HG02759 (cell line): ENCODE measurements around the gene TMEM239.
A peak's percentile ranks its signal among the peaks of the same experiment; 100 is the strongest.
"Not testable (repeated sequence)": the region's sequence is repeated elsewhere in the genome, so short reads cannot be mapped to it uniquely, and the experiment has no call there.

Experiments used
- ATAC-seq: cut with Tn5 transposase; IDR thresholded peaks from one replicate; pipeline ENCODE4 v1.9.1; 2021; ENCODE audit warnings: mild to moderate bottlenecking, moderate library complexity; ENCODE audit not compliant: unreplicated experiment

TMEM239 gene

GRCh38 chr20:2799271-2799670 lies 16.9 kb upstream of the TMEM239 start:
- ATAC-seq = no peak

GRCh38 chr20:2799688-2800520 lies 16.3 kb upstream of the TMEM239 start:
- peak; percentile 27 for ATAC-seq

GRCh38 chr20:2800521-2801285 lies 15.5 kb upstream of the TMEM239 start, which contains the start of gene CPXM1:
Gene CPXM1 (minus strand): TSS chr20:2800627. CDS start chr20:2800572, 55 bp downstream.
- ATAC-seq = peak; percentile 58

- peak; percentile 10 for ATAC-seq
Measured at GRCh38 chr20:2801286-2801728, 14.9 kb upstream of the TMEM239 start.

GRCh38 chr20:2804041-2804828 lies 11.9 kb upstream of the TMEM239 start:
- no peak for ATAC-seq

GRCh38 chr20:2804852-2805688 lies 11.1 kb upstream of the TMEM239 start:
- no peak for ATAC-seq

- ATAC-seq = no peak
Measured at GRCh38 chr20:2805689-2806350, 10.3 kb upstream of the TMEM239 start.

- ATAC-seq = no peak
Measured at GRCh38 chr20:2806351-2806701, 9.8 kb upstream of the TMEM239 start.

- ATAC-seq = no peak
Measured at GRCh38 chr20:2807019-2807418, 9.1 kb upstream of the TMEM239 start.

- ATAC-seq = not testable (repeated sequence)
Measured at GRCh38 chr20:2807929-2808328, 8.2 kb upstream of the TMEM239 start.

- no peak for ATAC-seq
Measured at GRCh38 chr20:2809690-2810089, 6.5 kb upstream of the TMEM239 start.

GRCh38 chr20:2812189-2812588 lies 4.0 kb upstream of the TMEM239 start:
- ATAC-seq = no peak

- no peak for ATAC-seq
Measured at GRCh38 chr20:2814076-2814475, 2.1 kb upstream of the TMEM239 start.

GRCh38 chr20:2814587-2815051 lies 1.5 kb upstream of the TMEM239 start, which contains the start of gene C20orf141:
Gene C20orf141 (plus strand): TSS chr20:2814987. CDS start chr20:2815185, 198 bp downstream.
- no peak for ATAC-seq

GRCh38 chr20:2815242-2815900 lies 793 bp upstream of the TMEM239 start:
- no peak for ATAC-seq

GRCh38 chr20:2816583-2817340 lies 598 bp downstream of the TMEM239 start:
- no peak for ATAC-seq

- no peak for ATAC-seq
Measured at GRCh38 chr20:2817341-2817726, 1.2 kb downstream of the TMEM239 start.

- ATAC-seq = no peak
Measured at GRCh38 chr20:2817891-2818595, 1.9 kb downstream of the TMEM239 start.
